Measurements from ENCODE around the gene OSMR. TPM values are rescaled to one million over a fixed set of nuclear protein-coding genes. Genes with fewer than 3 reads are reported as not detected.

Gene OSMR
- total RNA-seq, 2 experiments from 2014 or later: not detected

DNA sequence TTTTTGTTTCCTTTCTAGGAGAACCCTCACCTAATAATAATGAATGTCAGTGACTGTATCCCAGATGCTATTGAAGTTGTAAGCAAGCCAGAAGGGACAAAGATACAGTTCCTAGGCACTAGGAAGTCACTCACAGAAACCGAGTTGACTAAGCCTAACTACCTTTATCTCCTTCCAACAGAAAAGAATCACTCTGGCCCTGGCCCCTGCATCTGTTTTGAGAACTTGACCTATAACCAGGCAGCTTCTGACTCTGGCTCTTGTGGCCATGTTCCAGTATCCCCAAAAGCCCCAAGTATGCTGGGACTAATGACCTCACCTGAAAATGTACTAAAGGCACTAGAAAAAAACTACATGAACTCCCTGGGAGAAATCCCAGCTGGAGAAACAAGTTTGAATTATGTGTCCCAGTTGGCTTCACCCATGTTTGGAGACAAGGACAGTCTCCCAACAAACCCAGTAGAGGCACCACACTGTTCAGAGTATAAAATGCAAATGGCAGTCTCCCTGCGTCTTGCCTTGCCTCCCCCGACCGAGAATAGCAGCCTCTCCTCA lies 87.1 kb downstream of the OSMR start:
- Histone ChIP-seq H3K4me2 (ENCODE audit: low read length) (no peak overlapping the region), H3K4me1 (ENCODE audit: insufficient read depth, low read length, poor library complexity, severe bottlenecking) (peaks cover 7% of the 10 kb centered on the region), H3K9me2 (ENCODE audit: insufficient read depth, low read length) (no peaks in the 10 kb centered on the region), H2AFZ (ENCODE audit: low read length) (no peak overlapping the region), H4K20me1 (ENCODE audit: insufficient read depth, low read length) (no peaks in the 10 kb centered on the region), H3K9me3 (ENCODE audit: low read length) (no peaks in the 10 kb centered on the region), H3K27ac (ENCODE audit: low read depth, low read length, poor library complexity, severe bottlenecking) (no peak overlapping the region), H3K79me2 (ENCODE audit: insufficient read depth, low read depth, low read length) (no peaks in the 10 kb centered on the region), H3K4me3 (ENCODE audit: low read depth, low read length, poor library complexity, severe bottlenecking) (no peak overlapping the region), H3K36me3 (ENCODE audit: insufficient read depth, low read length) (no peaks in the 10 kb centered on the region)
- intact Hi-C loops (cut with micrococcal nuclease; ENCODE audit: unreplicated experiment): no loop called here
- ChIA-PET CTCF (ENCODE audit: unreplicated experiment) (no interaction called here), POLR2A (interaction anchor here (1.9 kb wide), 1 partner anchor 11 kb away, joined by 4 read pairs; no protein-coding TSS in a partner anchor)
- no peak for TF ChIP-seq EZH2phosphoT487 (IDR thresholded peaks at IDR 0.05; ENCODE audit: borderline replicate concordance, low read depth, low read length)
- TF ChIP-seq, protein P1, sequence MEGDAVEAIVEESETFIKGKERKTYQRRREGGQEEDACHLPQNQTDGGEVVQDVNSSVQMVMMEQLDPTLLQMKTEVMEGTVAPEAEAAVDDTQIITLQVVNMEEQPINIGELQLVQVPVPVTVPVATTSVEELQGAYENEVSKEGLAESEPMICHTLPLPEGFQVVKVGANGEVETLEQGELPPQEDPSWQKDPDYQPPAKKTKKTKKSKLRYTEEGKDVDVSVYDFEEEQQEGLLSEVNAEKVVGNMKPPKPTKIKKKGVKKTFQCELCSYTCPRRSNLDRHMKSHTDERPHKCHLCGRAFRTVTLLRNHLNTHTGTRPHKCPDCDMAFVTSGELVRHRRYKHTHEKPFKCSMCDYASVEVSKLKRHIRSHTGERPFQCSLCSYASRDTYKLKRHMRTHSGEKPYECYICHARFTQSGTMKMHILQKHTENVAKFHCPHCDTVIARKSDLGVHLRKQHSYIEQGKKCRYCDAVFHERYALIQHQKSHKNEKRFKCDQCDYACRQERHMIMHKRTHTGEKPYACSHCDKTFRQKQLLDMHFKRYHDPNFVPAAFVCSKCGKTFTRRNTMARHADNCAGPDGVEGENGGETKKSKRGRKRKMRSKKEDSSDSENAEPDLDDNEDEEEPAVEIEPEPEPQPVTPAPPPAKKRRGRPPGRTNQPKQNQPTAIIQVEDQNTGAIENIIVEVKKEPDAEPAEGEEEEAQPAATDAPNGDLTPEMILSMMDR (conservative IDR thresholded peaks at IDR 0.05; ENCODE audit: low read length): no peak
- DNase-seq (ENCODE audit: low spot score): no peak
- no TSS peak for BruUV-seq (replicated peaks)

DNA sequence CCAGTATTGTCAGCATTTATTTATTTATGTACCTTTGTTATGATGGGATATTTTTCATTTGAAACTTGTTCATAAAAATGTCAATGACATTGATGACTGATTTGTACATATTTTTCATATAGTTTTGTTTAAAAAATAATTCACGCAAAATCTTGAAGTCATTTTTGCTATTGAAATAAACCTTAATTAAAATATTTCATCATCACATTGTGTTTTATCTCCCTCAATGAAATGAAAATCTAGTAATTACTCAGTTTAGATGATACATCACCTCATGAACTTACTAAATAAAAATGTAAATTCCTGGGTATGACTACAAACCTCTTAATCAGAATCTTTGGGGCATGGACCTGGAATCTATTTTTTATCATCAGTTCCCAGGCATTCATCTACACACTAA lies 89.6 kb downstream of the OSMR start:
- peaks cover 5% of the 10 kb centered on the region; the same call in 1 of the 2 replicates for H3K36me3 ChIP-seq (ENCODE audit: insufficient read depth, low read length)
- no peak overlapping the region for H3K4me2 ChIP-seq (ENCODE audit: low read length)
- DNase-seq (ENCODE audit: low spot score): no peak
- POLR2A ChIA-PET: no interaction called here
- no peaks in the 10 kb centered on the region for H4K20me1 ChIP-seq (ENCODE audit: insufficient read depth, low read length)
- CTCF ChIA-PET (ENCODE audit: unreplicated experiment): no interaction called here
- no peaks in the 10 kb centered on the region for H3K9me3 ChIP-seq (ENCODE audit: low read length)
- no peak overlapping the region for H2AFZ ChIP-seq (ENCODE audit: low read length)
- H3K9me2 ChIP-seq (ENCODE audit: insufficient read depth, low read length): no peaks in the 10 kb centered on the region
- intact Hi-C loops (cut with micrococcal nuclease; ENCODE audit: unreplicated experiment): no loop called here
- H3K79me2 ChIP-seq (ENCODE audit: insufficient read depth, low read depth, low read length): no peaks in the 10 kb centered on the region
- no peak overlapping the region for H3K27ac ChIP-seq (ENCODE audit: low read depth, low read length, poor library complexity, severe bottlenecking)
- no TSS peak for BruUV-seq (replicated peaks)
- TF ChIP-seq, protein P1 (conservative IDR thresholded peaks at IDR 0.05; ENCODE audit: low read length): no peak
- no peak for TF ChIP-seq EZH2phosphoT487 (IDR thresholded peaks at IDR 0.05; ENCODE audit: borderline replicate concordance, low read depth, low read length)
- no peak overlapping the region for H3K4me3 ChIP-seq (ENCODE audit: low read depth, low read length, poor library complexity, severe bottlenecking)
- H3K4me1 ChIP-seq (ENCODE audit: insufficient read depth, low read length, poor library complexity, severe bottlenecking): peaks cover 7% of the 10 kb centered on the region

GRCh38 chr5:38936269-38936668 lies 90.5 kb downstream of the OSMR start:
- Histone ChIP-seq H3K4me1 (ENCODE audit: insufficient read depth, low read length, poor library complexity, severe bottlenecking) (peaks cover 7% of the 10 kb centered on the region), H3K79me2 (ENCODE audit: insufficient read depth, low read depth, low read length) (no peaks in the 10 kb centered on the region), H3K27ac (ENCODE audit: low read depth, low read length, poor library complexity, severe bottlenecking) (no peak overlapping the region), H3K9me2 (ENCODE audit: insufficient read depth, low read length) (no peaks in the 10 kb centered on the region), H3K9me3 (ENCODE audit: low read length) (no peaks in the 10 kb centered on the region), H2AFZ (ENCODE audit: low read length) (no peak overlapping the region), H3K4me3 (ENCODE audit: low read depth, low read length, poor library complexity, severe bottlenecking) (no peak overlapping the region), H3K4me2 (ENCODE audit: low read length) (no peak overlapping the region), H4K20me1 (ENCODE audit: insufficient read depth, low read length) (no peaks in the 10 kb centered on the region), H3K36me3 (ENCODE audit: insufficient read depth, low read length) (peaks cover 13% of the 10 kb centered on the region; the same call in 1 of the 2 replicates)
- intact Hi-C loops (cut with micrococcal nuclease; ENCODE audit: unreplicated experiment): no loop called here
- BruUV-seq (replicated peaks): no TSS peak
- POLR2A ChIA-PET: no interaction called here
- no peak for TF ChIP-seq EZH2phosphoT487 (IDR thresholded peaks at IDR 0.05; ENCODE audit: borderline replicate concordance, low read depth, low read length)
- TF ChIP-seq, protein P1 (conservative IDR thresholded peaks at IDR 0.05; ENCODE audit: low read length): no peak
- no peak for DNase-seq (ENCODE audit: low spot score)
- CTCF ChIA-PET (ENCODE audit: unreplicated experiment): no interaction called here

All from OCI-LY7 (cell line).